Stimulated activated CD4-positive, alpha-beta T cell treated with anti-CD3 and anti-CD28 coated beads, Interleukin-1b, Interleukin-23, amount 100 ng/mL, for 1 hour (primary cell): ENCODE data around the gene ADSS1.

Experiments used
- DNase-seq, 2 donors: peaks; one replicate each; pipeline ENCODE4 v3.0.0-alpha.2; 2020; ENCODE audit warnings: low read depth in 2 of 2

ADSS1 gene

GRCh38 chr14:104781271-104782077 lies 57.4 kb downstream of the ADSS1 start:
- no peak for DNase-seq

DNA sequence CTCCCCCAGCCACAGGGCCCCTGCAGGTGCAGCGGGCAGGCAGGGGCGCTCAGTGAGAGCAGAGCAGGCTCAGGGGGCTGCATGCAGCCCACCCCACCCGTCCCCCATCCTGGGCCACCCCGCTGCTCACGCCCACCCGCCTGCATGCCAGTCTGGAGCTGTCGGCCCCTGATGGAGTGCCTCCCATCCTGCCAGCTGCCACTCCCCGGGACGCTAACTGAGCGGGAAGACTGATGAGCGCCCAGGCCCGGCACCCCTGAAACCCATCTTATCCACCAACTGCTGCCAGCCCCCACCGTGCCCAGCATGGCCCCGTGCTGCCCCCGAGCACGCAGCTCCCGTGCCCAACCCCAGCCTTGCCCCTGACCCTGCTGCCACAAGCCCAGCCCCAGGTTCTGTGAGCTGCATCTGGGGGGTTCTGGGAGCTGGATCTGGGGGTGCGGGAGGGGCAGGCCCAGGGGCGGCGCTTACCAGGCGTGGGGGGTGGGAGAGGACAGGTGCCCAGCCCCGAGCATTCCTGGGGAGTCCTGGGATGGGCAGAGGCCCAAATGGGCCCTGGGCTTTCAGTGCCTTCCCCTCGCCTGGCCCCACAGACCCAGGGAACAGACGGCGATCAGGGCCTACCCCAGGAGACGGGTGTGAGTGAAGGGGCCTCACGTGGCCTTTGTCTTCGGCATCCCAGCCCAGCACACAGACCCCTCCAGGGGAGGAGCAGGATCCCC lies 58.2 kb downstream of the ADSS1 start:
- no peak for DNase-seq

DNA sequence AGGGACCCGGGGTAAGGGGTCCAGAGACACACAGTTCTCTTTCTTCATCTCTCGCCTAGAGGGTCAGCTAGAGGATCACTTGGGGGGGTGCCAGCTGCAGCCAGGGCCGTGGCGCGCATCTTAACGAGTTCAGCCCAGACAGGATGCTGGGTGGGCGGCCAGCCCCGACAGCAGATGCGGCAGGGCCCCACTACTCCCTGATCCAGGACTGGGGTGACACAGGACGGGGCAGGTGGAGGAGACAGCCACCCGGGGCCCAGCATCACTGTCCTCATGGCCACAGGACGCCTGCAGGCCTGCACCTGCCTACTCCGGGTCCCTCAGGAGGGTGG lies 58.7 kb downstream of the ADSS1 start:
- no peak for DNase-seq

GRCh38 chr14:104783484-104784217 lies 59.6 kb downstream of the ADSS1 start:
- no peak for DNase-seq

GRCh38 chr14:104784218-104784568 lies 60.2 kb downstream of the ADSS1 start:
- DNase-seq, result no peak

- no peak for DNase-seq
Measured at GRCh38 chr14:104784846-104785707, 61.0 kb downstream of the ADSS1 start.

DNA sequence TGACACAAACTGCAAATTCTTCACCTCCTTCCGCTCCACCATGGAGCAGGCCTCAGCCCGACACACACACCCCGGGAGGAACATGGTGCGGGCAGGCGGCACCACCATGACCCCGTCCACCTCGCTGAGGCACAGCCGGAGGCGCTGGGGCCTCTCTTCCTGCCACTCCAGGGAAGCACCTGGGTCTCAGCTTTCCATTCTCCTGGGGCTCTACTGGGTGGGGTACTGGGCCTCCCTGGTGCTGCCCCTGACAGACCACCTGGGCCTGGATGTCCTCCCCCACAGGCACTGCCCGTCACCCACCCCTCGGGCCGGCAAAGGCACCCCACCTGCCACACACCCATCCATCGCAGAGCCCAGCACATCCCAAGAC lies 61.7 kb downstream of the ADSS1 start:
- DNase-seq, result no peak

- no peak for DNase-seq
Measured at GRCh38 chr14:104786091-104786586, 62.1 kb downstream of the ADSS1 start.

DNA sequence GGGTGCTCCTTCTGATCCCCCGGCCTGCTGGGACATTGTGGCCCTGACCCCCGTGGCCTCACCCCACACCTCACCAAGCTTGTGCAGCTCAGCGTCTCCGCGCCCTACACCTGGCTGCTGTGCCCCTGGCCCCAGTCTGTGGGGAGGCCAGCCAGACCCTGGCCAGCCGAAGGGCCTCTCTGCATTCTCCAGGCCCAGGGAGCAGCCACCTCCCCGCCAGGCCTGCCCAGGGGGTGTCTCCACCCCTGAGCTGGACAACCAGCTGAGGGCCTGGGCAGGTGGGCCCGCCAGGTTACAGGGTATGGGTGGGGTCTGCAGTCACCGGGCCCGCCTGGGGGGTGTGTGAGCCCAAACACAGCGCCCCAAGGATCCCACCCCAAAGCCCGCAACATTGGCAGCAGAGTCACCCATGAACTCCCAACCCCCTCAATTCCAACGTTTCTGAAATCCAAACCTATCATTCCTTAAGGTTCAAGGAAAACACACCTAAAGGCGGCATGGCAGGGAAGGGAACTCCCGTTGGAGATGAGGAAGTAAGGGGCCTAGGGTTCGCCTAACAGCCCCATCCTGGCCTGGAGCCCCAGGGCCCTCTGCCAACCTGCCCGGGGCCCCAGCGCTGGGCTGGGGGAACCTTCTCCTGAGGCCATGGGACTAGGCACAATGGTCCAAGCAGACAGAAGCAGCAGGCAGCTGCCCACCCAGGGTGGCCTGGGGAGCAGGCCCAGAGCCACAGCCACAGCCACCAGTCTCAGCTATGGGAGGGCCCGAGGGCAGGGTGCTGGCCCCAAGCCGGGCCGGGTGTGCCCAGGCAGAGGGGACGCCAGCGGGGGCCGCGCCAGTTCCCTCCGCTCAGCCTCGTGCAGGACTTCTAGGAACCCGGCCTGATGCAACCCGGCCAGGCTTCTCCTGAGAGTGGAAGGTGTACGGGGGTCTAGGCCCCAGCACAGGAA lies 63.0 kb downstream of the ADSS1 start:
- no peak for DNase-seq

DNA sequence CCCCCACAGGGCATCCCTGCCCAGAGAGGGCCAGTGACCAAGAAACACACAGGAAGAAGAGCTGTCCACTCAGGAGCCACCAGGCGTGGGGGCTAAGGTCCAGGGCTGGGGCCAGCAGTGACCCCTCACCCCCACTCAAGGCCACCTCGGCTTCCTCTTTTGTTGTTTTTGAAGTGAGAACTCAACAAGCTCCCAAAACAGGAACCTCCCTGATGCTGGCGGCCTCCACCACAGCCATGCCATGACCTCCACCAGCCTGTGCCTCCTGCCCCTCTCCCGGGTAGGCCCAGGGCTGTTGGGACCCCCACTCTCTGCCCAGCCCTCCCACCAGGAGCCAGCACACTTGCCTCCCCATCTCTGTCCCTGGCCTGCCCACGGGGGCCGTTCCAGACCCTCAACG lies 63.7 kb downstream of the ADSS1 start:
- no peak for DNase-seq

- DNase-seq, result no peak
Measured at GRCh38 chr14:104788161-104788818, 64.3 kb downstream of the ADSS1 start.

- DNase-seq, result no peak
Measured at GRCh38 chr14:104788873-104789663, 65.0 kb downstream of the ADSS1 start.

GRCh38 chr14:104789752-104790743 lies 66.0 kb downstream of the ADSS1 start:
- DNase-seq, result no peak

GRCh38 chr14:104791425-104791824 lies 67.4 kb downstream of the ADSS1 start:
- no peak for DNase-seq

DNA sequence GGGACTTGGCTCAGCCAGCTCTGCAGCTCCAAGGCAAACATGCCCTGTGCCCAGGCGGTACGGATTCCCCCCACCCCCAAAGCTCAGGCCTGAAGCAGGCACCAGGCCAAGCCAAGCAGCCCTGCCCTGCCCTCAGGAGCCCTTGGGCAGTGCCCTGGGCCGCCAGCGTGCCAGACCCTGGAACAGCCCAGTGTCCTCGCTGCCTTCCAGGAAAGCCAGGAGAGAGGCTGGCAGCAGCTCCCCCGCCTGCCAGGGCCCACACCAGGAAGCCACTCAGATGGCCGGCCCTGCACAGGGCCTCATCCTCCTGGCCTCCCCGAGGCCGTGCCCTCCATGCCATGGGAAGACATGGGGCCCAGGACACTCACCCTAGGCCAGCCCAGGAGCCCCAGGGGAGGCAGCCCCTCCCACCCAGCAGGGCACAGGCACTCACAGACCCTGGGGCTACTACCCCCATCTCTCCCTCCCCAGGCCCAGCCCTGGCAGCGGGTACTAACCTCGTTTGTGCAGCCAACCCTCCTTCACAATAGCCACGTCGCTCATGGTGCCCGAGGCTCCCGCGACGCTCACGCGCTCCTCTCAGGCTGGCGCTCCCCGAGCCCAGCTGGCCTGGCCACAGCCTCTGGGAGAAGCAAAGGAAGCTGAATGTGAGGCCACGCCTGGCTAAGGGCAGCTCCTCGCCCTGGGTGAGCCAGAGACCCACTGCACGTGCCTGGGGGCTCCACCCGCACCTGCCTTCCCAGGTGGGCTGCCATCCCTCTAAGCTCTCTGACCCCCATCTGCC lies 68.3 kb downstream of the ADSS1 start:
- no peak for DNase-seq

- no peak for DNase-seq
Measured at GRCh38 chr14:104792945-104793702, 69.1 kb downstream of the ADSS1 start.

GRCh38 chr14:104793703-104793959 lies 69.6 kb downstream of the ADSS1 start:
- DNase-seq, result no peak
